MM.1S (cell line): ENCODE results near the gene TAF1L.

Experiments
- EZH2 ChIP-seq: fragments of 300-600 bp; sonication (generic); optimal IDR thresholded peaks from 2 replicates; pipeline ENCODE3; 2017; ENCODE audit warnings: low read depth, mild to moderate bottlenecking, antibody characterized with exemption, low read length, mixed read lengths
- TF ChIP-seq, protein P1 (sequence below): fragments of 300-600 bp; sonication (generic); IDR thresholded peaks from 2 replicates; pipeline ENCODE4 v1.5.1; 2016; ENCODE audit warnings: antibody characterized with exemption, low read length, mixed read lengths

DNA sequence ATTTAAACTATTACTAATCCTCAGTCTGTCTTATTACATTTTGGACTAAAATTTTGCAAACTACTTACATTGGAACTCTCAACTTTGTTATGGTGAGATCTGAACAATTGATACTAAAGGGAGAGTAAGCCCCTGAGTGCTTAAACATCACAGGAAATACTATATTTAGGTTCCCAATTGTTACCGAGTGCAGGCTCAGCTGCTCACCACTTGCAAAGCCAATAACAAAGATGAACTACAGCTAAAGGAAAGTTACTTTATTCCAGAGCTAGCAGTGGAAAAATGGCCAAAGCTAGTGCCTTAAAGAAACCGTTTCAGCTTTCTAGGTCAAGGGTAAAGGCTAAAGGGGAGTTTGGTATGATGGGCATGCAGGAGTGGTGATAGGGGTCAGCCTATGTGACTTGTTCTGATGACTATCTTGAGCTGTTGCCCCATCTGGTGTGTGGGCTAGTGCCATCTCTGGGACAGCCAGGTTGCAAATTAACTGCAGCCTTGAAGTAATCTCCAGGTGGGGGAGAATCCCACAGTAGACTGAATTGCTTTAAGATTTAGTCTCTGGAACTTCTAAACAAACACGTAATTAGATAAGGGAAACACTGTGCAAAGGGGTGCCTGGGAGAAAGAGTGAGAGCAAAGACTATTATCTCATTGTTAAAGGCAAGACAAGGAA is 54.7 kb downstream of the TAF1L start:
- TF ChIP-seq, protein P1, sequence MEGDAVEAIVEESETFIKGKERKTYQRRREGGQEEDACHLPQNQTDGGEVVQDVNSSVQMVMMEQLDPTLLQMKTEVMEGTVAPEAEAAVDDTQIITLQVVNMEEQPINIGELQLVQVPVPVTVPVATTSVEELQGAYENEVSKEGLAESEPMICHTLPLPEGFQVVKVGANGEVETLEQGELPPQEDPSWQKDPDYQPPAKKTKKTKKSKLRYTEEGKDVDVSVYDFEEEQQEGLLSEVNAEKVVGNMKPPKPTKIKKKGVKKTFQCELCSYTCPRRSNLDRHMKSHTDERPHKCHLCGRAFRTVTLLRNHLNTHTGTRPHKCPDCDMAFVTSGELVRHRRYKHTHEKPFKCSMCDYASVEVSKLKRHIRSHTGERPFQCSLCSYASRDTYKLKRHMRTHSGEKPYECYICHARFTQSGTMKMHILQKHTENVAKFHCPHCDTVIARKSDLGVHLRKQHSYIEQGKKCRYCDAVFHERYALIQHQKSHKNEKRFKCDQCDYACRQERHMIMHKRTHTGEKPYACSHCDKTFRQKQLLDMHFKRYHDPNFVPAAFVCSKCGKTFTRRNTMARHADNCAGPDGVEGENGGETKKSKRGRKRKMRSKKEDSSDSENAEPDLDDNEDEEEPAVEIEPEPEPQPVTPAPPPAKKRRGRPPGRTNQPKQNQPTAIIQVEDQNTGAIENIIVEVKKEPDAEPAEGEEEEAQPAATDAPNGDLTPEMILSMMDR: no peak
- TF ChIP-seq EZH2: no peak
